Transverse colon (tissue), 4 donors: ENCODE results near the gene GNAQ. TPM values are rescaled to one million over a fixed set of nuclear protein-coding genes. Genes with fewer than 3 reads are reported as not detected.

Experiments
- DNase-seq: peaks from one replicate; pipeline ENCODE4 v3.0.0-alpha.2; 2019
- H3K27ac ChIP-seq, 4 donors: fragments of 200-600 bp; sonication (generic); 2 replicates each; pipeline ENCODE4 v1.5.1; 2016 to 2018; ENCODE audit warnings: inconsistent platforms in 4 of 4
- H3K27me3 ChIP-seq: fragments of 200-600 bp; sonication (generic); 2 replicates; pipeline ENCODE4 v1.5.1; 2017; ENCODE audit warnings: inconsistent platforms
- H3K36me3 ChIP-seq, 4 donors: fragments of 200-600 bp; sonication (generic); 2 replicates each; pipeline ENCODE4 v1.5.1; 2017 to 2019; ENCODE audit warnings: inconsistent platforms in 4 of 4
- H3K4me1 ChIP-seq, 4 donors: fragments of 200-600 bp; sonication (generic); 2 replicates each; pipeline ENCODE4 v1.5.1; 2017 to 2020; ENCODE audit warnings: inconsistent platforms in 4 of 4
- H3K4me3 ChIP-seq, 4 donors: fragments of 200-600 bp; sonication (generic); 1 replicate in 1 of 4; 2 replicates in 3 of 4; pipeline versions ENCODE4 v1.5.1 to v1.6.1; 2017 to 2019; ENCODE audit warnings: inconsistent platforms in 4 of 4
- H3K9me3 ChIP-seq, 2 donors: fragments of 200-600 bp; sonication (generic); 2 replicates each; pipeline ENCODE4 v1.5.1; 2017 to 2019; ENCODE audit warnings: inconsistent platforms in 2 of 2
- CTCF ChIP-seq, 5 experiments: fragments of 200-600 bp in 3 of 5; fragments of 450-650 bp in 2 of 5; sonication (generic) in 3 of 5; IDR thresholded peaks; 1 replicate in 2 of 5; 2 replicates in 3 of 5; pipeline ENCODE4 v1.5.1; 2016 to 2017; ENCODE audit warnings: antibody characterized with exemption in 5 of 5, inconsistent platforms in 3 of 5, mild to moderate bottlenecking in 2 of 5, moderate library complexity in 1 of 5
- EP300 ChIP-seq: sonication (generic); formaldehyde crosslinking; IDR thresholded peaks from one replicate; pipeline ENCODE4 v1.6.1; 2017; ENCODE audit warnings: antibody characterized with exemption, low read depth
- POLR2A ChIP-seq: fragments of 450-650 bp; IDR thresholded peaks from one replicate; pipeline ENCODE4 v1.6.1; 2016; ENCODE audit warnings: antibody characterized with exemption, mild to moderate bottlenecking, moderate library complexity
- POLR2AphosphoS5 ChIP-seq, 3 donors: sonication (generic); formaldehyde crosslinking; IDR thresholded peaks; one replicate each; pipeline ENCODE4 v1.6.1; 2016; ENCODE audit warnings: antibody characterized with exemption in 3 of 3
- WGBS, 2 donors: methylation state at CpG; one replicate each; pipeline ENCODE4 v1.1.5; 2018; ENCODE audit warnings: low coverage in 1 of 2; 5-methylcytosine and 5-hydroxymethylcytosine counted together
- in situ Hi-C, 4 donors: fragments of 200-750 bp; cut with MboI; loops; one replicate each; pipeline versions ENCODE4 v1.15.0 to v1.15.1; 2017; ENCODE audit warnings: low sequenced_read_pairs in 3 of 4, low pct_ligation_motif_present in 1 of 4, low pct_unique_long_range_greater_than_20kb in 1 of 4
- intact Hi-C: fragments of 100-400 bp; cut with DNase I; formaldehyde crosslinking; loops from one replicate; pipeline ENCODE4 v1.15.1; 2023; ENCODE audit warnings: low total_unique reads
- total RNA-seq, 4 donors: library from RNA; depleted of rRNA; stranded (reverse); fragments of >200 nt; gene quantifications; one replicate each; pipeline ENCODE4 v1.1.0, GENCODE V29; 2016

Gene GNAQ
- total RNA-seq, 4 donors from 2014 or later: 36.3 to 54.9 (median 47.1) TPM

- TF ChIP-seq POLR2AphosphoS5 (IDR thresholded peaks at IDR 0.05) (no peak), EP300 (no peak)
- in situ Hi-C loops: no loop called here
- no peaks in the 10 kb centered on the region for H3K4me1 ChIP-seq
- no peaks in the 10 kb centered on the region for H3K27me3 ChIP-seq
- H3K27ac ChIP-seq: no peak overlapping the region
- no peaks in the 10 kb centered on the region for H3K36me3 ChIP-seq
- intact Hi-C loops: loop anchor here (5.0 kb wide), 1 partner anchor 1642 kb away; no protein-coding TSS in a partner anchor
- no peak overlapping the region for H3K4me3 ChIP-seq
- no peak for DNase-seq
- H3K9me3 ChIP-seq: no peaks in the 10 kb centered on the region
Measured at GRCh38 chr9:78050421-78050820, 18.8 kb upstream of the GNAQ start.

DNA sequence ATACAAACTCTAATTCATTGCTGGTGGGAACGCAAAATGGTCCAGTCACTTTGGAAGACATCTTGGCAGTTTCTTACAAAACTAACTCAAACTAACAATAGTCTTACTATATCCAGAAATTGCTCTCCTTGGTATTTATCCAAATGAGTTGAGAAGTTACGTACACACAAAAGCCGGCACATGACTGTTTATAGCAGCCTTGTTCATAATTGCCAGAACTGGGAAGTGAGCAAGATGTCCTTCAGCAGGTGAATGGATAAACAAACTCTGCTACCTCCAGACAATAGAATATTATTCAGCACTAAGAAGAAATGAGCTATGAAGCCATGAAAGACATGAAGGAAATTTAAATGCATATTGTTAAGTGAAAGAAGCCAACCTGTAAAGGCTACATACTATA lies 17.9 kb upstream of the GNAQ start:
- no peaks in the 10 kb centered on the region for H3K9me3 ChIP-seq
- no peak for DNase-seq
- TF ChIP-seq POLR2A (no peak), EP300 (no peak), CTCF (IDR thresholded peaks at IDR 0.05) (no peak), POLR2AphosphoS5 (IDR thresholded peaks at IDR 0.05) (no peak)
- 26 to 52% methylated on average over 3 of the region's 3 CpGs for WGBS, 2 donors
- H3K27me3 ChIP-seq: no peaks in the 10 kb centered on the region
- no peak overlapping the region for H3K4me3 ChIP-seq
- in situ Hi-C loops (loop anchor here in 2 of 4 donors (10.0 to 25.0 kb wide), 3 partner anchors 387 to 615 kb away; no protein-coding TSS in a partner anchor), intact Hi-C loops (no loop called here)
- no peaks in the 10 kb centered on the region for H3K4me1 ChIP-seq
- H3K27ac ChIP-seq: no peak overlapping the region
- no peaks in the 10 kb centered on the region for H3K36me3 ChIP-seq

- no peak overlapping the region for H3K4me3 ChIP-seq
- intact Hi-C loops (no loop called here), in situ Hi-C loops (loop anchor here in 2 of 4 donors (10.0 to 25.0 kb wide), 3 partner anchors 385 to 612 kb away; no protein-coding TSS in a partner anchor)
- no peaks in the 10 kb centered on the region for H3K4me1 ChIP-seq
- no peaks in the 10 kb centered on the region for H3K36me3 ChIP-seq
- no peaks in the 10 kb centered on the region for H3K27me3 ChIP-seq
- no peak for TF ChIP-seq CTCF (IDR thresholded peaks at IDR 0.05)
- H3K9me3 ChIP-seq: no peaks in the 10 kb centered on the region
- DNase-seq: no peak
- WGBS, 2 donors: 86 to 88% methylated on average over 4 of the region's 4 CpGs
- H3K27ac ChIP-seq: no peak overlapping the region
Measured at GRCh38 chr9:78047106-78047505, 15.5 kb upstream of the GNAQ start.

GRCh38 chr9:78046112-78046511 lies 14.5 kb upstream of the GNAQ start:
- Histone ChIP-seq H3K4me1 (no peaks in the 10 kb centered on the region), H3K27me3 (no peaks in the 10 kb centered on the region), H3K27ac (no peak overlapping the region), H3K36me3 (no peaks in the 10 kb centered on the region), H3K4me3 (no peak overlapping the region), H3K9me3 (no peaks in the 10 kb centered on the region)
- TF ChIP-seq CTCF (IDR thresholded peaks at IDR 0.05): no peak
- no peak for TF ChIP-seq POLR2A
- TF ChIP-seq EP300: no peak
- no peak for TF ChIP-seq POLR2AphosphoS5 (IDR thresholded peaks at IDR 0.05)
- intact Hi-C loops: no loop called here
- no peak for DNase-seq
- in situ Hi-C loops: loop anchor here in 2 of 4 donors (10.0 to 25.0 kb wide), 3 partner anchors 384 to 611 kb away; no protein-coding TSS in a partner anchor

DNA sequence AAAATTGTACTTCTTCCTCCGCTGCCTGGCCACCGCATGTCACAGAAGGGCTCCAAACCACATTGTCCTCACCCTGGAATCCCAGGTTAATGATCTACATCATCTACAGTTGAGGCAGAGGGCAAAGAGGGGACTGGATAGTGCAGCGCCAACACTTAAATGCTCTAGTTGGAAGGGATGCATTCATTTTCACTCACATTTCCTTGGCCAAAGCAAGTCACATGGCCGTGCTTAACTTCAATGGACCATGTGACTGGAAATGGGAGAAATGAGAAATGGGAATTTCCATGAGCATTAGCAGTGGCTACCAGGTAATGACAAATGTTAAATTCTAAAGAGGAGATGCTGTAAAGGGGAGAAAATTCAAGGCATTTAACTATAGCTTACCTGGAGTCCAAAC lies 13.3 kb upstream of the GNAQ start:
- 0 to 58% methylated on average over 1 to 4 of the region's 4 CpGs for WGBS, 2 donors
- Histone ChIP-seq H3K4me3 (no peak overlapping the region), H3K27me3 (no peaks in the 10 kb centered on the region), H3K9me3 (no peaks in the 10 kb centered on the region), H3K4me1 (no peaks in the 10 kb centered on the region), H3K36me3 (no peaks in the 10 kb centered on the region), H3K27ac (no peak overlapping the region)
- DNase-seq: no peak
- in situ Hi-C loops (loop anchor here in 2 of 4 donors (10.0 to 25.0 kb wide), 3 partner anchors 383 to 610 kb away; no protein-coding TSS in a partner anchor), intact Hi-C loops (no loop called here)
- TF ChIP-seq POLR2AphosphoS5 (IDR thresholded peaks at IDR 0.05) (no peak), EP300 (no peak), CTCF (IDR thresholded peaks at IDR 0.05) (no peak), POLR2A (no peak)
